Fibroblast of lung (primary cell): ENCODE data around the gene MYD88. TPM values are rescaled to one million over a fixed set of nuclear protein-coding genes. Genes with fewer than 3 reads are reported as not detected.
"Not testable (repeated sequence)": the region's sequence is repeated elsewhere in the genome, so short reads cannot be mapped to it uniquely, and the experiment has no call there.

ENCODE experiments used
- DNase-seq, 2 donors: peaks; one replicate each; pipeline versions ENCODE4 v3.0.0 to v3.0.0-alpha.2; 2010; ENCODE audit warnings: low read depth in 2 of 2
- H2AFZ ChIP-seq: 2 replicates; pipeline ENCODE4 v1.5.1; 2012; ENCODE audit warnings: low read length, control low read depth, inconsistent platforms
- H3K27ac ChIP-seq: 2 replicates; pipeline ENCODE4 v1.5.1; 2011; ENCODE audit warnings: low read length, control low read depth; ENCODE audit not compliant: insufficient read depth
- H3K27me3 ChIP-seq: 2 replicates; pipeline ENCODE4 v1.5.1; 2011; ENCODE audit warnings: mild to moderate bottlenecking, low read length; ENCODE audit not compliant: control insufficient read depth, insufficient read depth
- H3K36me3 ChIP-seq: 2 replicates; pipeline ENCODE4 v1.5.1; 2011; ENCODE audit warnings: low read length; ENCODE audit not compliant: control insufficient read depth, insufficient read depth
- H3K4me1 ChIP-seq: 2 replicates; pipeline ENCODE4 v1.5.1; 2011; ENCODE audit warnings: low read length; ENCODE audit not compliant: control insufficient read depth, insufficient read depth; ENCODE audit errors: extremely low read depth
- H3K4me2 ChIP-seq: 2 replicates; pipeline ENCODE4 v1.5.1; 2011; ENCODE audit warnings: low read length, control low read depth; ENCODE audit not compliant: insufficient read depth; ENCODE audit errors: extremely low read depth
- H3K4me3 ChIP-seq, 4 experiments: fragments of 200-600 bp in 1 of 4; sonication (generic) in 1 of 4; replicated peaks in 1 of 4; 2 replicates each; pipeline ENCODE4 v1.5.1; 2011 to 2016; ENCODE audit warnings: low read length in 4 of 4, low read depth in 3 of 4, mild to moderate bottlenecking in 3 of 4, control low read depth in 2 of 4, inconsistent platforms in 1 of 4, mixed read lengths in 1 of 4; ENCODE audit not compliant: insufficient read depth in 1 of 4; ENCODE audit errors: control extremely low read depth in 1 of 4
- H3K79me2 ChIP-seq: 2 replicates; pipeline ENCODE4 v1.5.1; 2012; ENCODE audit warnings: mild to moderate bottlenecking, low read length, inconsistent platforms; ENCODE audit not compliant: control insufficient read depth, insufficient read depth
- H3K9ac ChIP-seq: 2 replicates; pipeline ENCODE4 v1.5.1; 2011; ENCODE audit warnings: mild to moderate bottlenecking, low read length, control low read depth; ENCODE audit not compliant: insufficient read depth
- H3K9me3 ChIP-seq: 2 replicates; pipeline ENCODE4 v1.5.1; 2012; ENCODE audit warnings: low read depth, low read length; ENCODE audit not compliant: control insufficient read depth, insufficient read depth
- H4K20me1 ChIP-seq: 2 replicates; pipeline ENCODE4 v1.5.1; 2011; ENCODE audit warnings: low read length; ENCODE audit not compliant: control insufficient read depth, insufficient read depth; ENCODE audit errors: extremely low read depth
- EZH2 ChIP-seq: IDR thresholded peaks from 2 replicates; pipeline ENCODE4 v1.5.1; 2012; ENCODE audit warnings: low read length, control low read depth, mild to moderate bottlenecking; ENCODE audit errors: missing control alignments
- polyA plus RNA-seq, 2 donors: library from polyadenylated mRNA; depleted of rRNA in 1 of 2; stranded (reverse) in 1 of 2; unstranded in 1 of 2; fragments of >200 nt; gene quantifications; 2 replicates each; pipeline ENCODE4 v1.2.1, GENCODE V29; 2011 to 2012; ENCODE audit warnings: missing spikeins in 1 of 2
- total RNA-seq: library from RNA; depleted of rRNA; stranded (reverse); fragments of >200 nt; gene quantifications from 2 replicates; pipeline ENCODE4 v1.2.1, GENCODE V29; 2014
- TF ChIP-seq, protein P1 (sequence below), 2 donors: IDR thresholded peaks in 1 of 2; conservative IDR thresholded peaks in 1 of 2; 1 replicate in 1 of 2; 2 replicates in 1 of 2; pipeline ENCODE4 v1.5.1; 2011 to 2012; ENCODE audit warnings: low read length in 2 of 2, control low read depth in 1 of 2, inconsistent platforms in 1 of 2, low read depth in 1 of 2, mild to moderate bottlenecking in 1 of 2

MYD88 gene
- total and polyA plus RNA-seq, 2 donors (not counting 1 experiment from before 2014, with no cell fraction given) = 12.1 to 22.1 TPM

GRCh38 chr3:38131621-38132369 is 6.7 kb upstream of the MYD88 start:
- Histone ChIP-seq H3K9me3 (no peaks in the 10 kb centered on the region), H3K79me2 (peaks cover 10% of the 10 kb centered on the region), H3K27ac (no peak overlapping the region), H4K20me1 (no peaks in the 10 kb centered on the region), H3K36me3 (peaks cover 13% of the 10 kb centered on the region), H3K4me2 (no peak overlapping the region), H3K9ac (no peak overlapping the region), H3K4me1 (no peaks in the 10 kb centered on the region), H3K4me3 (no peak overlapping the region), H2AFZ (no peak overlapping the region), H3K27me3 (no peaks in the 10 kb centered on the region)
- peak; percentile 25 to 60 for DNase-seq
- TF ChIP-seq EZH2 = no peak
- TF ChIP-seq, protein P1, sequence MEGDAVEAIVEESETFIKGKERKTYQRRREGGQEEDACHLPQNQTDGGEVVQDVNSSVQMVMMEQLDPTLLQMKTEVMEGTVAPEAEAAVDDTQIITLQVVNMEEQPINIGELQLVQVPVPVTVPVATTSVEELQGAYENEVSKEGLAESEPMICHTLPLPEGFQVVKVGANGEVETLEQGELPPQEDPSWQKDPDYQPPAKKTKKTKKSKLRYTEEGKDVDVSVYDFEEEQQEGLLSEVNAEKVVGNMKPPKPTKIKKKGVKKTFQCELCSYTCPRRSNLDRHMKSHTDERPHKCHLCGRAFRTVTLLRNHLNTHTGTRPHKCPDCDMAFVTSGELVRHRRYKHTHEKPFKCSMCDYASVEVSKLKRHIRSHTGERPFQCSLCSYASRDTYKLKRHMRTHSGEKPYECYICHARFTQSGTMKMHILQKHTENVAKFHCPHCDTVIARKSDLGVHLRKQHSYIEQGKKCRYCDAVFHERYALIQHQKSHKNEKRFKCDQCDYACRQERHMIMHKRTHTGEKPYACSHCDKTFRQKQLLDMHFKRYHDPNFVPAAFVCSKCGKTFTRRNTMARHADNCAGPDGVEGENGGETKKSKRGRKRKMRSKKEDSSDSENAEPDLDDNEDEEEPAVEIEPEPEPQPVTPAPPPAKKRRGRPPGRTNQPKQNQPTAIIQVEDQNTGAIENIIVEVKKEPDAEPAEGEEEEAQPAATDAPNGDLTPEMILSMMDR (conservative IDR thresholded peaks at IDR 0.05 in 1 of 2, IDR thresholded peaks at IDR 0.05 in 1 of 2; ENCODE audit: low read depth in 1 of 2, low read length in 2 of 2) = peak; percentile 51 to 76

- Histone ChIP-seq H3K36me3 (peaks cover 5% of the 10 kb centered on the region), H3K9ac (no peak overlapping the region)
Observed at GRCh38 chr3:38133209-38133556, 5.3 kb upstream of the MYD88 start.

GRCh38 chr3:38133557-38134405 is 4.7 kb upstream of the MYD88 start:
- Histone ChIP-seq H3K27me3 (no peaks in the 10 kb centered on the region), H2AFZ (no peak overlapping the region), H3K9ac (no peak overlapping the region), H3K27ac (no peak overlapping the region), H4K20me1 (no peaks in the 10 kb centered on the region), H3K36me3 (peaks cover 5% of the 10 kb centered on the region), H3K9me3 (no peaks in the 10 kb centered on the region), H3K4me2 (no peak overlapping the region), H3K4me1 (peaks cover 6% of the 10 kb centered on the region), H3K79me2 (peaks cover 11% of the 10 kb centered on the region), H3K4me3 (no peak overlapping the region)
- DNase-seq = peak in 1 of 2 donors; percentile 4
- TF ChIP-seq, protein P1 (conservative IDR thresholded peaks at IDR 0.05 in 1 of 2, IDR thresholded peaks at IDR 0.05 in 1 of 2; ENCODE audit: low read depth in 1 of 2, low read length in 2 of 2) = no peak
- TF ChIP-seq EZH2 = no peak

More at GRCh38 chr3:38133209-38133556, 5.3 kb upstream of the MYD88 start:
- no peak for TF ChIP-seq EZH2
- TF ChIP-seq, protein P1 (conservative IDR thresholded peaks at IDR 0.05 in 1 of 2, IDR thresholded peaks at IDR 0.05 in 1 of 2; ENCODE audit: low read depth in 1 of 2, low read length in 2 of 2) = no peak
- Histone ChIP-seq H3K4me1 (peaks cover 6% of the 10 kb centered on the region), H3K4me2 (no peak overlapping the region), H2AFZ (no peak overlapping the region), H3K79me2 (peaks cover 11% of the 10 kb centered on the region), H3K27me3 (no peaks in the 10 kb centered on the region), H3K27ac (no peak overlapping the region), H3K4me3 (no peak overlapping the region), H4K20me1 (no peaks in the 10 kb centered on the region), H3K9me3 (no peaks in the 10 kb centered on the region)
- DNase-seq = no peak

DNA sequence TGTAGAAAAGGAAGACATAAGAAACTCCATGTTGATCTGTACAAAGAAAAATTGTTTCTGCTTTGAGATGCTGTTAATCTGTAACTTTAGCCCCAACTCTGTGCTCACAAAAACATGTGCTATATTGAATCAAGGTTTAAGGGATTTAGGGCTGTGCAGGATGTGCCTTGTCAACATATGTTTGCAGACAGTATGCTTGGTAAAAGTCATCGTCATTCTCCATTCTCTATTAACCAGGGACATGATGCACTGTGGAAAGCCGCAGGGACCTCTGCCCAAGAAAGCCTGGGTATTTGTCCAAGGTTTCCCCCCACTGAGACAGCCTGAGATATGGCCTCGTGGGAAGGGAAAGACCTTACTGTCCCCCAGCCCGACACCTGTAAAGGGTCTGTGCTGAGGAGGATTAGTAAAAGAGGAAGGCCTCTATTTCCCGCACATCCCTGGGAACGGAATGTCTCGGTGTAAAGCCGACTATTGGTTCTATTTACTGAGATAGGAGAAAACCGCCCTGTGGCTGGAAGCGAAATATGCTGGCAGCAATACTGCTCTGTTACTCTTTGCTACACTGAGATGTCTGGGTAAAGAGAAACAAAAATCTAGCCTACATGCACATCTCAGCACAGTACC is 3.8 kb upstream of the MYD88 start:
- H4K20me1 ChIP-seq, H3K9me3 ChIP-seq, H3K4me1 ChIP-seq, H3K27me3 ChIP-seq, DNase-seq, H3K9ac ChIP-seq, H3K27ac ChIP-seq, H3K36me3 ChIP-seq, H3K4me3 ChIP-seq, H3K4me2 ChIP-seq, H2AFZ ChIP-seq: not testable (repeated sequence)
- peaks cover 15% of the 10 kb centered on the region for H3K79me2 ChIP-seq
